IMR-90 (cell line): ENCODE data around the gene RNF144A. TPM values are rescaled to one million over a fixed set of nuclear protein-coding genes. Genes with fewer than 3 reads are reported as not detected.

Experiments used
- ATAC-seq: fragments of 200-7000 bp; cut with Tn5 transposase; 2 replicates; pipeline ENCODE4 v1.9.1; 2020; ENCODE audit warnings: low read depth, mild to moderate bottlenecking, moderate library complexity
- BruUV-seq: library from RNA; stranded (reverse); fragments of 400-500 nt; replicated peaks from 2 replicates; lab custom pipeline; 2021; lab: Mats Ljungman, UMichigan
- CTCF ChIA-PET: fragments of 300-600 bp; formaldehyde crosslinking; extraction: SDS; loops from one replicate; lab custom pipeline; 2021; ENCODE audit warnings: antibody characterized with exemption; lab: Yijun Ruan, JAX
- POLR2A ChIA-PET: fragments of 300-600 bp; sonication (Branson Sonifier 250); formaldehyde crosslinking; loops from one replicate; lab custom pipeline; 2022; ENCODE audit warnings: antibody characterized with exemption; ENCODE audit not compliant: unreplicated experiment; lab: Charles Lee
- DNase-seq: peaks from one replicate; pipeline ENCODE4 v3.0.0; 2013
- H2AFZ ChIP-seq: replicated peaks from 2 replicates; pipeline ENCODE3; 2013; ENCODE audit warnings: low read length, mild to moderate bottlenecking; ENCODE audit not compliant: poor library complexity
- H2AK5ac ChIP-seq: 2 replicates; pipeline ENCODE4 v1.6.1; 2013; ENCODE audit warnings: low read depth, low read length, inconsistent platforms
- H2AK9ac ChIP-seq: replicated peaks from 2 replicates; pipeline ENCODE3; 2013; ENCODE audit warnings: mild to moderate bottlenecking, low read depth, low read length, moderate library complexity; ENCODE audit not compliant: poor library complexity
- H2BK120ac ChIP-seq: 2 replicates; pipeline ENCODE4 v1.6.1; 2013; ENCODE audit warnings: low read depth, low read length, inconsistent platforms
- H2BK15ac ChIP-seq: 3 replicates; pipeline ENCODE4 v1.6.1; 2013; ENCODE audit warnings: low read depth, low read length, inconsistent platforms
- H2BK20ac ChIP-seq: 2 replicates; pipeline ENCODE4 v1.6.1; 2013; ENCODE audit warnings: low read depth, mild to moderate bottlenecking, inconsistent platforms, low read length, moderate library complexity
- H2BK5ac ChIP-seq: 2 replicates; pipeline ENCODE4 v1.6.1; 2013; ENCODE audit warnings: mild to moderate bottlenecking, low read depth, low read length, inconsistent platforms; ENCODE audit not compliant: poor library complexity, severe bottlenecking
- H3K14ac ChIP-seq: replicated peaks from 2 replicates; pipeline ENCODE4 v1.6.1; 2013; ENCODE audit warnings: low read depth, low read length, inconsistent platforms
- H3K18ac ChIP-seq: 2 replicates; pipeline ENCODE4 v1.6.1; 2013; ENCODE audit warnings: low read depth, low read length, control low read depth
- H3K23ac ChIP-seq: 2 replicates; pipeline ENCODE4 v1.6.1; 2013; ENCODE audit warnings: low read depth, low read length, inconsistent platforms
- H3K27ac ChIP-seq: 2 replicates; pipeline ENCODE4 v1.5.1; 2013; ENCODE audit warnings: mild to moderate bottlenecking, control low read depth, low read length; ENCODE audit not compliant: insufficient read depth
- H3K27me3 ChIP-seq: 2 replicates; pipeline ENCODE4 v1.6.1; 2013; ENCODE audit warnings: low read length; ENCODE audit not compliant: control insufficient read depth, insufficient read depth
- H3K36me3 ChIP-seq: 2 replicates; pipeline ENCODE4 v1.6.1; 2013; ENCODE audit warnings: low read length, mixed read lengths; ENCODE audit not compliant: control insufficient read depth, insufficient read depth
- H3K4ac ChIP-seq: 2 replicates; pipeline ENCODE4 v1.6.1; 2013; ENCODE audit warnings: low read depth, low read length, inconsistent platforms
- H3K4me1 ChIP-seq: 2 replicates; pipeline ENCODE4 v1.6.1; 2013; ENCODE audit warnings: low read length, mixed read lengths; ENCODE audit not compliant: control insufficient read depth, insufficient read depth
- H3K4me2 ChIP-seq: 2 replicates; pipeline ENCODE4 v1.6.1; 2013; ENCODE audit warnings: low read depth, mild to moderate bottlenecking, control low read depth, low read length, moderate library complexity
- H3K4me3 ChIP-seq: 2 replicates; pipeline ENCODE4 v1.5.1; 2013; ENCODE audit warnings: low read depth, mild to moderate bottlenecking, control low read depth, low read length, moderate library complexity; ENCODE audit not compliant: insufficient read depth
- H3K56ac ChIP-seq: 2 replicates; pipeline ENCODE4 v1.6.1; 2013; ENCODE audit warnings: low read length, inconsistent platforms; ENCODE audit not compliant: insufficient read depth; ENCODE audit errors: extremely low read depth
- H3K79me1 ChIP-seq, 2 experiments: 2 replicates each; pipeline ENCODE4 v1.6.1; 2013; ENCODE audit warnings: low read length in 2 of 2, inconsistent platforms in 1 of 2, low read depth in 1 of 2
- H3K9ac ChIP-seq: 2 replicates; pipeline ENCODE4 v1.6.1; 2013; ENCODE audit warnings: low read depth, low read length, control low read depth
- H3K9me1 ChIP-seq: 2 replicates; pipeline ENCODE4 v1.6.1; 2013; ENCODE audit warnings: low read length, inconsistent platforms; ENCODE audit not compliant: insufficient read depth
- H3K9me3 ChIP-seq: 2 replicates; pipeline ENCODE4 v1.6.1; 2013; ENCODE audit warnings: low read length; ENCODE audit not compliant: control insufficient read depth, insufficient read depth
- H4K20me1 ChIP-seq: 2 replicates; pipeline ENCODE4 v1.6.1; 2013; ENCODE audit warnings: low read length, inconsistent platforms; ENCODE audit not compliant: insufficient read depth
- H4K5ac ChIP-seq: 2 replicates; pipeline ENCODE4 v1.6.1; 2013; ENCODE audit warnings: mild to moderate bottlenecking, low read depth, low read length, control low read depth
- H4K8ac ChIP-seq, 2 experiments: 2 replicates each; pipeline ENCODE4 v1.6.1; 2013; ENCODE audit warnings: low read depth in 2 of 2, low read length in 2 of 2, control low read depth in 1 of 2, inconsistent platforms in 1 of 2
- H4K91ac ChIP-seq: 2 replicates; pipeline ENCODE4 v1.6.1; 2013; ENCODE audit warnings: low read depth, low read length, inconsistent platforms; ENCODE audit not compliant: insufficient read depth
- BHLHE40 ChIP-seq: fragments of 150-350 bp; IDR thresholded peaks from 2 replicates; pipeline ENCODE4 v1.6.1; 2016; ENCODE audit warnings: mild to moderate bottlenecking, low read depth, low read length
- CEBPB ChIP-seq: IDR thresholded peaks from 2 replicates; pipeline ENCODE4 v1.6.1; 2012; ENCODE audit warnings: low read depth, low read length, improper control_type of control experiment
- CHD1 ChIP-seq: IDR thresholded peaks from 2 replicates; pipeline ENCODE4 v1.6.1; 2012; ENCODE audit warnings: low read depth, low read length, improper control_type of control experiment
- FOS ChIP-seq: fragments of 150-350 bp; IDR thresholded peaks from 2 replicates; pipeline ENCODE4 v1.6.1; 2016; ENCODE audit warnings: low read depth, low read length
- MXI1 ChIP-seq: IDR thresholded peaks from 2 replicates; pipeline ENCODE4 v1.6.1; 2012; ENCODE audit warnings: low read depth, mild to moderate bottlenecking, low read length, moderate library complexity, borderline replicate concordance
- NFE2L2 ChIP-seq: fragments of 150-350 bp; IDR thresholded peaks from 2 replicates; pipeline ENCODE4 v1.6.1; 2016; ENCODE audit warnings: low read depth, mild to moderate bottlenecking, low read length
- RAD21 ChIP-seq: IDR thresholded peaks from 2 replicates; pipeline ENCODE4 v1.6.1; 2012; ENCODE audit warnings: low read length, improper control_type of control experiment
- RFX5 ChIP-seq: IDR thresholded peaks from 2 replicates; pipeline ENCODE4 v1.8.0; 2012; ENCODE audit warnings: low read depth, mild to moderate bottlenecking, low read length, moderate library complexity
- SMC3 ChIP-seq: fragments of 150-350 bp; IDR thresholded peaks from 2 replicates; pipeline ENCODE4 v1.6.1; 2016; ENCODE audit warnings: low read depth, mild to moderate bottlenecking, antibody characterized with exemption, low read length, moderate library complexity
- WGBS, 2 experiments: methylation state at CpG; one replicate each; pipeline versions ENCODE4 v1.1.5 to v1.1.7; 2013; ENCODE audit warnings: missing lambda C conversion rate in 2 of 2; ENCODE audit not compliant: insufficient read length in 1 of 2; ENCODE audit errors: extremely low coverage in 2 of 2; 5-methylcytosine and 5-hydroxymethylcytosine counted together
- dilution Hi-C: fragments of 300-500 bp; cut with HindIII; formaldehyde crosslinking; loops from one replicate; pipeline ENCODE4 v1.14.3; 2018; ENCODE audit warnings: low sequenced_read_pairs; ENCODE audit not compliant: unreplicated experiment
- in situ Hi-C: fragments of 300-500 bp; cut with MboI; formaldehyde crosslinking; loops from 3 replicates; pipeline ENCODE4 v1.14.3; 2019; ENCODE audit warnings: low sequenced_read_pairs, inconsistent platforms, mixed read lengths
- intact Hi-C: fragments of 100-400 bp; cut with micrococcal nuclease; formaldehyde crosslinking; loops from 2 replicates; pipeline ENCODE4 v1.10.0; 2022
- polyA plus RNA-seq, 3 experiments: library from polyadenylated mRNA; depleted of rRNA; stranded (reverse); fragments of >200 nt; gene quantifications; 2 replicates each; pipeline ENCODE4 v1.2.3, GENCODE V29; 2012; ENCODE audit warnings: low replicate concordance in 1 of 3
- total RNA-seq: library from RNA; depleted of rRNA; stranded (reverse); fragments of >200 nt; gene quantifications from 2 replicates; pipeline ENCODE4 v1.2.3, GENCODE V29; 2012
- TF ChIP-seq, protein P1 (sequence below): fragments of 150-350 bp; IDR thresholded peaks from 2 replicates; pipeline ENCODE4 v1.6.1; 2017; ENCODE audit warnings: mild to moderate bottlenecking, antibody characterized with exemption, low read length, low read depth
- TF ChIP-seq, protein P2 (sequence below): conservative IDR thresholded peaks from 2 replicates; pipeline ENCODE4 v1.5.1; 2012; ENCODE audit warnings: mild to moderate bottlenecking, low read depth, low read length, improper control_type of control experiment

RNF144A gene
- total and polyA plus RNA-seq, 2 of the 4 experiments (the other 2 are of a cell fraction): 0.18 to 0.26 TPM

DNA sequence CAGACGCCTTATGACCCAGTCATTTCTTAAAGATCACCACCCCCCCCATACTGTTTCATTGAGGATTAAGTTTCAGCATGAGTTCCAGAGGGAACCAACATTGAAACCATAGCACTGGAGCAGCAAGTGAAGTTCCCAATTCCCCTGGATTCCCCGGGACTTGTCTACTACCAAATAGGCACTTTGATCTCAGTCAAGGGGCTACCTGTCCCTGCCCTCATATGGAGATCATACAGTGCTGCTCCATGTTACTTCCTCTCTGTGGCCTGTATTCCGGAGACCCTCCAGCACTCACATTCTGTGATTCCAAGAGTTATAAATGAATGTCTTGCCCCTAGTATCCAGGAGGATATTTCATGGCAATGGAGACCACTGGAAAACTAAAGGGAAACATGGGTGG lies 42.5 kb downstream of the RNF144A start:
- Histone ChIP-seq H3K4ac (no peak overlapping the region), H3K4me3 (no peak overlapping the region), H3K27me3 (peaks cover 2% of the 10 kb centered on the region; the same call in 1 of the 2 replicates), H3K79me1 (no peaks in the 10 kb centered on the region), H2BK15ac (no peak overlapping the region), H4K91ac (no peak overlapping the region), H3K9ac (no peak overlapping the region), H4K20me1 (no peaks in the 10 kb centered on the region), H3K4me2 (no peak overlapping the region), H2BK20ac (no peak overlapping the region), H3K36me3 (no peaks in the 10 kb centered on the region), H2AFZ (no peak overlapping the region), H3K14ac (no peak overlapping the region), H2BK5ac (no peak overlapping the region), H3K18ac (no peak overlapping the region), H3K4me1 (no peaks in the 10 kb centered on the region), H3K23ac (no peak overlapping the region), H3K56ac (no peak overlapping the region), H2AK9ac (no peak overlapping the region), H3K9me3 (0 out of 2 replicates have a peak, but pooled peaks cover 3% of the 10 kb centered on the region), H3K27ac (no peak overlapping the region), H2BK120ac (no peak overlapping the region), H4K5ac (no peak overlapping the region), H3K9me1 (no peaks in the 10 kb centered on the region), H2AK5ac (no peak overlapping the region), H4K8ac (no peak overlapping the region)
- in situ Hi-C loops (no loop called here), intact Hi-C loops (no loop called here), dilution Hi-C loops (no loop called here)
- WGBS, 2 experiments: 100% methylated on average over 1 of the region's 3 CpGs; no CpG with 5 or more reads in 1 of the 2 experiments
- DNase-seq: no peak
- no TSS peak for BruUV-seq
- ATAC-seq: no peak
- CTCF ChIA-PET: no interaction called here
- TF ChIP-seq NFE2L2 (no peak), MXI1 (no peak), RAD21 (no peak), SMC3 (no peak), CEBPB (no peak), CHD1 (no peak), BHLHE40 (no peak), FOS (no peak), RFX5 (no peak)
- TF ChIP-seq, protein P1, sequence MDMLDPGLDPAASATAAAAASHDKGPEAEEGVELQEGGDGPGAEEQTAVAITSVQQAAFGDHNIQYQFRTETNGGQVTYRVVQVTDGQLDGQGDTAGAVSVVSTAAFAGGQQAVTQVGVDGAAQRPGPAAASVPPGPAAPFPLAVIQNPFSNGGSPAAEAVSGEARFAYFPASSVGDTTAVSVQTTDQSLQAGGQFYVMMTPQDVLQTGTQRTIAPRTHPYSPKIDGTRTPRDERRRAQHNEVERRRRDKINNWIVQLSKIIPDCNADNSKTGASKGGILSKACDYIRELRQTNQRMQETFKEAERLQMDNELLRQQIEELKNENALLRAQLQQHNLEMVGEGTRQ: no peak
- TF ChIP-seq, protein P2, sequence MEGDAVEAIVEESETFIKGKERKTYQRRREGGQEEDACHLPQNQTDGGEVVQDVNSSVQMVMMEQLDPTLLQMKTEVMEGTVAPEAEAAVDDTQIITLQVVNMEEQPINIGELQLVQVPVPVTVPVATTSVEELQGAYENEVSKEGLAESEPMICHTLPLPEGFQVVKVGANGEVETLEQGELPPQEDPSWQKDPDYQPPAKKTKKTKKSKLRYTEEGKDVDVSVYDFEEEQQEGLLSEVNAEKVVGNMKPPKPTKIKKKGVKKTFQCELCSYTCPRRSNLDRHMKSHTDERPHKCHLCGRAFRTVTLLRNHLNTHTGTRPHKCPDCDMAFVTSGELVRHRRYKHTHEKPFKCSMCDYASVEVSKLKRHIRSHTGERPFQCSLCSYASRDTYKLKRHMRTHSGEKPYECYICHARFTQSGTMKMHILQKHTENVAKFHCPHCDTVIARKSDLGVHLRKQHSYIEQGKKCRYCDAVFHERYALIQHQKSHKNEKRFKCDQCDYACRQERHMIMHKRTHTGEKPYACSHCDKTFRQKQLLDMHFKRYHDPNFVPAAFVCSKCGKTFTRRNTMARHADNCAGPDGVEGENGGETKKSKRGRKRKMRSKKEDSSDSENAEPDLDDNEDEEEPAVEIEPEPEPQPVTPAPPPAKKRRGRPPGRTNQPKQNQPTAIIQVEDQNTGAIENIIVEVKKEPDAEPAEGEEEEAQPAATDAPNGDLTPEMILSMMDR: no peak
- POLR2A ChIA-PET: no interaction called here
